Activated T-cell treated with anti-CD3 and anti-CD28 coated beads, Interleukin-2, amount 50 U/mL, for 24 hours (primary cell): ENCODE data around the gene MTR.

Experiments used
- DNase-seq: peaks from one replicate; pipeline ENCODE4 v3.0.0-alpha.2; 2020
- H3K27ac Mint-ChIP-seq: 2 replicates; pipeline ENCODE4 v1.8.0; 2020; ENCODE audit warnings: mild to moderate bottlenecking, mixed read lengths
- H3K27me3 Mint-ChIP-seq: 2 replicates; pipeline ENCODE4 v1.8.0; 2020; ENCODE audit warnings: mixed read lengths
- H3K36me3 Mint-ChIP-seq: 2 replicates; pipeline ENCODE4 v1.8.0; 2020; ENCODE audit warnings: low read depth, mixed read lengths
- H3K4me1 Mint-ChIP-seq: 2 replicates; pipeline ENCODE4 v1.8.0; 2020; ENCODE audit warnings: low read depth, mixed read lengths
- H3K4me3 Mint-ChIP-seq: 2 replicates; pipeline ENCODE4 v1.8.0; 2020; ENCODE audit warnings: mild to moderate bottlenecking, moderate library complexity, mixed read lengths
- H3K9me3 Mint-ChIP-seq: 2 replicates; pipeline ENCODE4 v1.8.0; 2020; ENCODE audit warnings: mixed read lengths

The MTR gene

GRCh38 chr1:236795035-236795756 lies at the start of gene MTR:
Gene MTR, plus strand, starts transcription at chr1:236795292. Its CDS starts 412 bp downstream, at chr1:236795704.
- peak within 1 kb of the TSS; percentile 88 for H3K4me3 Mint-ChIP-seq
- H3K9me3 Mint-ChIP-seq, result no peaks in the 10 kb centered on the region
- H3K4me1 Mint-ChIP-seq, result peaks cover 38% of the 10 kb centered on the region
- peak; percentile 95 for DNase-seq
- H3K27ac Mint-ChIP-seq, result peak within 1 kb of the TSS; percentile 99
- H3K36me3 Mint-ChIP-seq, result peaks cover 30% of the 10 kb centered on the region
- H3K27me3 Mint-ChIP-seq, result no peaks in the 10 kb centered on the region

- Mint-ChIP-seq H3K36me3 (no peaks in the 10 kb centered on the region), H3K9me3 (no peaks in the 10 kb centered on the region), H3K27me3 (peaks cover 21% of the 10 kb centered on the region), H3K27ac (no peak overlapping the region), H3K4me3 (no peak overlapping the region), H3K4me1 (no peaks in the 10 kb centered on the region)
- no peak for DNase-seq
Observed at GRCh38 chr1:236746785-236747184, 48.3 kb upstream of the MTR start.

GRCh38 chr1:236747311-236747985 lies 47.6 kb upstream of the MTR start:
- Mint-ChIP-seq H3K36me3 (no peaks in the 10 kb centered on the region), H3K27me3 (peaks cover 20% of the 10 kb centered on the region), H3K4me1 (no peaks in the 10 kb centered on the region), H3K27ac (no peak overlapping the region), H3K4me3 (no peak overlapping the region), H3K9me3 (no peaks in the 10 kb centered on the region)
- no peak for DNase-seq

- Mint-ChIP-seq H3K27ac (no peak overlapping the region), H3K9me3 (no peaks in the 10 kb centered on the region), H3K4me3 (no peak overlapping the region), H3K36me3 (no peaks in the 10 kb centered on the region), H3K27me3 (peaks cover 20% of the 10 kb centered on the region), H3K4me1 (no peaks in the 10 kb centered on the region)
- DNase-seq, result no peak
Observed at GRCh38 chr1:236748268-236748870, 46.7 kb upstream of the MTR start.

- Mint-ChIP-seq H3K4me3 (no peak overlapping the region), H3K4me1 (no peaks in the 10 kb centered on the region), H3K27ac (no peak overlapping the region), H3K27me3 (peaks cover 20% of the 10 kb centered on the region), H3K9me3 (no peaks in the 10 kb centered on the region), H3K36me3 (no peaks in the 10 kb centered on the region)
- DNase-seq, result no peak
Observed at GRCh38 chr1:236750928-236751327, 44.2 kb upstream of the MTR start.

GRCh38 chr1:236751385-236751784 lies 43.7 kb upstream of the MTR start:
- Mint-ChIP-seq H3K27ac (no peak overlapping the region), H3K9me3 (no peaks in the 10 kb centered on the region), H3K27me3 (peaks cover 20% of the 10 kb centered on the region), H3K36me3 (no peaks in the 10 kb centered on the region), H3K4me1 (no peaks in the 10 kb centered on the region), H3K4me3 (no peak overlapping the region)
- no peak for DNase-seq

GRCh38 chr1:236751935-236752334 lies 43.2 kb upstream of the MTR start:
- no peaks in the 10 kb centered on the region for H3K9me3 Mint-ChIP-seq

GRCh38 chr1:236753516-236753915 lies 41.6 kb upstream of the MTR start:
- Mint-ChIP-seq H3K27ac (no peak overlapping the region), H3K36me3 (no peaks in the 10 kb centered on the region), H3K4me1 (no peaks in the 10 kb centered on the region), H3K4me3 (no peak overlapping the region), H3K9me3 (no peaks in the 10 kb centered on the region), H3K27me3 (peaks cover 12% of the 10 kb centered on the region)
- DNase-seq, result no peak

More at GRCh38 chr1:236751935-236752334, 43.2 kb upstream of the MTR start:
- Mint-ChIP-seq H3K27ac (no peak overlapping the region), H3K27me3 (peaks cover 20% of the 10 kb centered on the region), H3K4me3 (no peak overlapping the region), H3K36me3 (no peaks in the 10 kb centered on the region), H3K4me1 (no peaks in the 10 kb centered on the region)
- DNase-seq, result no peak

GRCh38 chr1:236753964-236754363 lies 41.1 kb upstream of the MTR start:
- Mint-ChIP-seq H3K27ac (no peak overlapping the region), H3K9me3 (no peaks in the 10 kb centered on the region), H3K4me3 (no peak overlapping the region), H3K4me1 (no peaks in the 10 kb centered on the region), H3K36me3 (no peaks in the 10 kb centered on the region), H3K27me3 (peaks cover 12% of the 10 kb centered on the region)
- no peak for DNase-seq

GRCh38 chr1:236754525-236755210 lies 40.4 kb upstream of the MTR start:
- DNase-seq, result no peak
- Mint-ChIP-seq H3K27ac (no peak overlapping the region), H3K36me3 (no peaks in the 10 kb centered on the region), H3K4me3 (no peak overlapping the region), H3K27me3 (peaks cover 10% of the 10 kb centered on the region), H3K9me3 (no peaks in the 10 kb centered on the region), H3K4me1 (peaks cover 3% of the 10 kb centered on the region)

- H3K36me3 Mint-ChIP-seq, result no peaks in the 10 kb centered on the region
Observed at GRCh38 chr1:236757640-236758039, 37.5 kb upstream of the MTR start.

GRCh38 chr1:236759252-236759859 lies 35.7 kb upstream of the MTR start:
- H3K4me3 Mint-ChIP-seq, result no peak overlapping the region
- H3K9me3 Mint-ChIP-seq, result no peaks in the 10 kb centered on the region
- no peaks in the 10 kb centered on the region for H3K36me3 Mint-ChIP-seq
- no peaks in the 10 kb centered on the region for H3K27me3 Mint-ChIP-seq
- no peak overlapping the region for H3K27ac Mint-ChIP-seq
- H3K4me1 Mint-ChIP-seq, result peaks cover 3% of the 10 kb centered on the region
- no peak for DNase-seq

More at GRCh38 chr1:236757640-236758039, 37.5 kb upstream of the MTR start:
- H3K9me3 Mint-ChIP-seq, result no peaks in the 10 kb centered on the region
- no peaks in the 10 kb centered on the region for H3K27me3 Mint-ChIP-seq
- no peak overlapping the region for H3K4me3 Mint-ChIP-seq
- H3K27ac Mint-ChIP-seq, result no peak overlapping the region
- peaks cover 3% of the 10 kb centered on the region for H3K4me1 Mint-ChIP-seq
- no peak for DNase-seq

GRCh38 chr1:236760480-236760879 lies 34.6 kb upstream of the MTR start:
- Mint-ChIP-seq H3K27me3 (peaks cover 6% of the 10 kb centered on the region), H3K9me3 (no peaks in the 10 kb centered on the region), H3K4me1 (peaks cover 3% of the 10 kb centered on the region), H3K4me3 (no peak overlapping the region), H3K27ac (no peak overlapping the region), H3K36me3 (no peaks in the 10 kb centered on the region)
- DNase-seq, result no peak

GRCh38 chr1:236760986-236761385 lies 34.1 kb upstream of the MTR start:
- Mint-ChIP-seq H3K4me1 (peaks cover 3% of the 10 kb centered on the region), H3K4me3 (no peak overlapping the region), H3K36me3 (no peaks in the 10 kb centered on the region), H3K27ac (no peak overlapping the region), H3K27me3 (peaks cover 9% of the 10 kb centered on the region), H3K9me3 (no peaks in the 10 kb centered on the region)
- DNase-seq, result no peak
